GM12891 (cell line): ENCODE results near the gene C8B.

Experiments
- POLR2A ChIP-seq: IDR thresholded peaks from 2 replicates; pipeline ENCODE4 v1.6.1; 2011; ENCODE audit warnings: low read depth, low read length, control low read depth
- POLR2AphosphoS5 ChIP-seq: IDR thresholded peaks from 2 replicates; pipeline ENCODE4 v1.6.1; 2011; ENCODE audit warnings: low read depth, low read length, control low read depth
- POU2F2 ChIP-seq: IDR thresholded peaks from 2 replicates; pipeline ENCODE4 v1.6.1; 2011; ENCODE audit warnings: low read depth, mild to moderate bottlenecking, control low read depth, low read length, moderate library complexity

- TF ChIP-seq POU2F2, result no peak
- TF ChIP-seq POLR2AphosphoS5, result no peak
- no peak for TF ChIP-seq POLR2A
Measured at GRCh38 chr1:56972976-56973375, 7.2 kb upstream of the C8B start.
